ES-I3 (cell line): ENCODE data around the gene TSPAN5.

Source experiments
- H3K36me3 ChIP-seq: 2 replicates; pipeline ENCODE4 v1.6.1; 2013; ENCODE audit warnings: mild to moderate bottlenecking, low read length, control low read depth, moderate library complexity; ENCODE audit not compliant: insufficient read depth
- H3K4me1 ChIP-seq: 2 replicates; pipeline ENCODE4 v1.6.1; 2013; ENCODE audit warnings: mild to moderate bottlenecking, control low read depth, low read length; ENCODE audit not compliant: insufficient read depth
- H3K9ac ChIP-seq: 2 replicates; pipeline ENCODE4 v1.6.1; 2013; ENCODE audit warnings: low read depth, mild to moderate bottlenecking, low read length, moderate library complexity
- H3K9me3 ChIP-seq: 2 replicates; pipeline ENCODE4 v1.6.1; 2013; ENCODE audit warnings: mild to moderate bottlenecking, low read length, moderate library complexity; ENCODE audit not compliant: control insufficient read depth, insufficient read depth

TSPAN5 gene

DNA sequence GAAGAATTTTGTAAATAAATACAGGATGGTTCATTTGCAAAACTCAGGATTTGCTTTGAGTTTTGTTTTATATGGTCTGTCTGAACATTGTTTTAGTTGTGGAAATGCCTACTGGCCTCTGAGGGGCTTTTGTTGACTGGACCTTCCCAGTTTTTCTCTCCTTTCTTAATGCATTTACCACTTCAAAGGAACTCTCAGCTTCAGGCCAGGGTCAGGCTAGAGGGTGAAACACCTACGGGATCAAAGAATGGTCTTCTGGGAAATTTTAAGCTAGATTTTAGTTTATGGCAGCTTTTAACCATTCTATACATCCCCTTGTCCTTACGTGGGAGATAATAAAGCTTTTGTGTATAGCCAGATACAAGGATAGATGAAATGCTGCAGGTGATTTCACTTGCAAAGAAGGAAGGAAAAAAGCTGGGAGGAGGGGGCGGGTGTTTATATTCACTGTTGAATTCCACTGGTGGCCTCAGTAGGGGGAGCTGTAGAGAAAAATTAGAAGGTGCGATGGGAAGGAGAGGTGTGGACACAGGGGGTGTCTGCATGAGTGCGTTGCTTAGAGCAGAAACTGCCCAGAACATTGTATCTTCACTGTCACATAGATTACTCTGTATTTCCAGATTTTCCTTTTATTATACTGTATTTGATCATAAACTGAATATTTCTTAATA, 151.8 kb downstream of the TSPAN5 start:
- Histone ChIP-seq H3K4me1 (peaks cover 13% of the 10 kb centered on the region), H3K9me3 (no peaks in the 10 kb centered on the region), H3K36me3 (no peaks in the 10 kb centered on the region), H3K9ac (no peak overlapping the region)

DNA sequence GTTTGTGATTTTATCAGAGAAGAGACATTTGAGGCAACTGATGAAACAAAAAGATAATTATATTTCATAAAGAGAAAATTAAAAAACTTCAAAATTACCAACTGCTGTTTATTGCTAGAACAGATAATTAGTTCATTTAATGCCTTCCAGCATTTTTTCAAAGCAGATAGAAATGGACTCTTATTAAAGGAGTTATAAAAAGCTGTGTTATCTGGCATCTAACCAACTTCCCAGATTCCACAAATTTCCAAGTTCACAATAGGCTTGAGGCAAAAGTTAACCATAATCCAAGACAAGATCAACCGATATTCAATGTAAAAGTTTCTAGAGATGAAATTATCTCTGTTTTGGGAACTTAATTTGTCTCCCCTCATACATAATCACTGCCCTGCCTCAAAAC, 152.4 kb downstream of the TSPAN5 start:
- H3K9me3 ChIP-seq = no peaks in the 10 kb centered on the region
- H3K9ac ChIP-seq = no peak overlapping the region
- no peaks in the 10 kb centered on the region; the same call in 1 of the 2 replicates for H3K36me3 ChIP-seq
- peaks cover 13% of the 10 kb centered on the region for H3K4me1 ChIP-seq

DNA sequence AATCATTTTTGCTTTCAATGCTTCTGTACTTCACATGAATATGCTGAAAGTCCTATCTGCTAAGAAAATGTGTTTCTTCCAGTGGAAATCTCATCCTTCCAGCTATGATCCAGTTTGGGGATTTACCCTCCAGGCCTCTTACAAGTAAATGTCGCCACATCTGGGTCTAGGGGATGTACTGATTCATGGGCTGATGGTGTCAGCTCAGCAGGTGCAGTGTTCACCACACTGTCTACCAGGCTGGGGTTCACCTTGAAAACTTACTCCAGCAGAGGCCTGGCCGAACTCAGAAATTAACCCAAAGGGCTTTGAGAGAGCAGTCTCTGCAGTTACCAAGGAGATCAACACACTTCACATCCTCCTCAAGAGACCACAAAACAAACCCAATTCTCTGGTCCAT, 154.3 kb downstream of the TSPAN5 start:
- peaks cover 6% of the 10 kb centered on the region; the same call in 1 of the 2 replicates for H3K4me1 ChIP-seq
- no peaks in the 10 kb centered on the region for H3K9me3 ChIP-seq
- no peak overlapping the region for H3K9ac ChIP-seq
- H3K36me3 ChIP-seq = no peaks in the 10 kb centered on the region; the same call in 1 of the 2 replicates

DNA sequence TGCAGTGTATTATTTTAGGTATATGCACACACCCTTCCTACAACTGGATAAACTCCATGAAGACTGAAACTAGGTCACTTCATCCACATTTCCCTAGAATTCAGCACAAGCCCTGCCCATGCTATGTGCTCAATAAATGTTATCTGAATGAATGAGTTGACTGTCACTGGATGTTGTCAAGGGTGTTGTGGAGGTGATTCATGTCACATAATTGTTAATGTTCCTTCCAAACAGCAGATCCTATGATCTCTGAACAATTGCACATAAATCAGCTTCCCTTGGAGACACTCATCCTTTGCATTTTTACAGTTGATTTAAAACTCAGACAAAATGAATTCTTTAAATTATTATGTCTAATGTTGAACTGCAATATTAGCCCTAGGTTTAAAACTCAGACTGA, 154.7 kb downstream of the TSPAN5 start:
- no peaks in the 10 kb centered on the region; the same call in 1 of the 2 replicates for H3K36me3 ChIP-seq
- peaks cover 6% of the 10 kb centered on the region; the same call in 1 of the 2 replicates for H3K4me1 ChIP-seq
- no peak overlapping the region for H3K9ac ChIP-seq
- H3K9me3 ChIP-seq = no peaks in the 10 kb centered on the region

DNA sequence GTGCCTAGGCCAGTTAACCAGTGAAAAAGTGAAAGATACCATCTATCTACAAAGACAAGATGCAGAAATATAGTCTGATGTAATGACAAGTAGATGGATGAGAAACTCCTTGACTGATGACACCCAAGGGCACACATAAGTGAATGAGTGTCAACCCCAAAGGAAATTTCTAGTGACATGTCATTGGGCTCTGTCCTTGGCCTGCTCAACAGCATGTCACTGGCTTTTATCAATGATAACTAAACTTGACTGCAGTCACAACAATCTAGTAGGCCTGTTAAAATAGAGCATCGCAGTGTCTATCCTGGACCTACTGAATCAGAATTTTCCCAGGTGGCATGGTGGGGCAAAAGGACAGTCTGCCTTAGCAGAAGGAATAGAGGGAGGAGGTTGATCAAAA, 155.8 kb downstream of the TSPAN5 start:
- Histone ChIP-seq H3K9me3 (no peaks in the 10 kb centered on the region), H3K4me1 (peaks cover 6% of the 10 kb centered on the region; the same call in 1 of the 2 replicates), H3K36me3 (no peaks in the 10 kb centered on the region; the same call in 1 of the 2 replicates), H3K9ac (no peak overlapping the region)

DNA sequence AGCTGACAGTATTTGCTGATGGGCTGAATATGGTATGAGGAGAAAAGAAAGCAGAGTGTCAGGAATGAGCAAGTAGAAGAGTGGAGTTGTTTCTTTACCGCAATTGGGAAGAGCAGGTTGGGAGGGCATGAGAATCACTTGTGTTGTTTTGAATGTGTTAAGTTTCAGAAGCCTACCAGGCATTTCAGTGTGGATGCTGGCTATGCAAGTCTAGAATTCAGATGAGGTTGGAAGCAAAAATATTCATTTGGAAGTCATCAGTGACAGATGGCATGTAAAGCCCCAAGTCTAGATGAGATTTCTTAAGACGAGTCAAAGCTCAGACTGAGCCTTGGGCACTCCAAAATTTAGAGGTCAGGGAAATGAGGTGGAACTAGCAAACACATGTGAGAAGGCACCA, 156.4 kb downstream of the TSPAN5 start:
- Histone ChIP-seq H3K36me3 (no peaks in the 10 kb centered on the region; the same call in 1 of the 2 replicates), H3K9me3 (no peaks in the 10 kb centered on the region), H3K9ac (no peak overlapping the region), H3K4me1 (peaks cover 6% of the 10 kb centered on the region; the same call in 1 of the 2 replicates)

DNA sequence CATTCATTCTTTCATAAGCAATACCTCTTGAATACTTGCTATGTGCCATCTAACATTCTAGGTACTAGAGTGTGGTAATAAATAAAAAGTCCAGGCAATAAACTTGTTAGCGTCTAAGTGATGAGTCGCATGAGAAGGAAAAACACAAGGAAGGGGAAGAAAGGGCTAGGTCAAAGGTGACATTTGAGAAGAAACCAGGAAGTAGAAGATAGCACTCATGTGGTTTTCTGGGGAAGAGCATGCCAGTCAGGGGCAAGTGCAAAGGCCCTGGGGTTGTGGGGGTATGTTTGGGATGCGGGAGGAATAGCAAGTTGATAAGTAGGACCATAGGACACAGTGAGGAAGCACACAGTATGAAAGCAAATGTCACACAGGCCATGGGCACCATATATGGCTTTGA, 157.0 kb downstream of the TSPAN5 start:
- H3K36me3 ChIP-seq = no peaks in the 10 kb centered on the region; the same call in 1 of the 2 replicates
- peaks cover 3% of the 10 kb centered on the region; the same call in 1 of the 2 replicates for H3K4me1 ChIP-seq
- H3K9ac ChIP-seq = no peak overlapping the region
- no peaks in the 10 kb centered on the region for H3K9me3 ChIP-seq

DNA sequence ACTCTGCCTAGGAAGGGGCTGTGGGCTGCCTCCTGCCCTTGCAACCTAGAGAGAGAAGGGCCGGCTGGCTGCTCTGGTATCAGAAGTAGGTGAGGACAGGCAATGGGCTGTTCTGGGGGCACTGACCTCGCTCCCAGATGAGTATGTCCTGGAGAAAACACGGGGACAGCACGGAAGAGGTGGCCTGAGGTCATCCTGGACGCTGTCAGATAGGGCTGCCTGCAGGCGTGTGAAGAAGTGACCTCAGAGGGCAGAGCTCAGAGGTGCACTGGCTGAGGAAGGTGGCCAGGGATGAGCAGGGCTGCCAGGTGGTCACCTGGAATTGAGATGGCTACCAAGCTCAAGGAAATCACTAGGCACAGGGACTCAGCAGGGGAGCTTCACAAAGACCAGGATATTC, 159.6 kb downstream of the TSPAN5 start:
- H3K36me3 ChIP-seq = no peaks in the 10 kb centered on the region; the same call in 1 of the 2 replicates
- no peaks in the 10 kb centered on the region for H3K9me3 ChIP-seq
- no peak overlapping the region for H3K9ac ChIP-seq
- no peaks in the 10 kb centered on the region for H3K4me1 ChIP-seq

DNA sequence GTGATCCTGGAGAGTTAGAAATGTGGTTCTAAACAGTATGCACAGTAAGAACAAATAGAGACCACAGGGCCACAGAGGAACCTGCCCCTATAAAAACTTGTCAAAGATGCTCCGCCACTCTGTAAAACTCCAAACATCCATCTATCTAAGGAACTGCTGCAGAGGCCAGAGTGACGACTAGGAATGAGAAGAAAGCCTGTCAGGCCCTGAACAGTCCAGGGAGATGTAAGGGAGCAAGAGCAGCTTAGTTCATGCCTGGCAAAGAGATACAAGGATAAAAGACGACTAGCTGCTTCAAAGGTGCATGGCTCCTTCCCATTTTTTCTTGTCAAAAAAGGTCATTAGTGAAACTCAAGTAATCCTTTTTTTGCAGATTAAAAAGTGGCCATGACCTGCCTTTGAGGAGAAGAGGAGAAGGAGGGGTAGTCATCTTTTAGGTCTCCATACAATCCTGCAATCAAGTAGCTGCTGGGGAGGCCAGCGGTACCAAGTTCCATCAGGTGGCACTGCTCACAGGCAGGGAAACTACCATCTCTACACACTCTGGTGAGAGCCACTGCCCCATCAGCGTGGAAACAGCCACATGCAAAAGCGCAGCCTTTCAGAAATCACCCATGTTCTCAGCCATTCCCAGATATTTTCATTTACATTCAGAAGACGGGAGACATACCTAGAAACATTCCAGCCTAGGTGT, 162.1 kb downstream of the TSPAN5 start:
- Histone ChIP-seq H3K9me3 (no peaks in the 10 kb centered on the region), H3K36me3 (no peaks in the 10 kb centered on the region; the same call in 1 of the 2 replicates), H3K9ac (no peak overlapping the region), H3K4me1 (0 out of 2 replicates have a peak, but pooled peaks cover 8% of the 10 kb centered on the region)

DNA sequence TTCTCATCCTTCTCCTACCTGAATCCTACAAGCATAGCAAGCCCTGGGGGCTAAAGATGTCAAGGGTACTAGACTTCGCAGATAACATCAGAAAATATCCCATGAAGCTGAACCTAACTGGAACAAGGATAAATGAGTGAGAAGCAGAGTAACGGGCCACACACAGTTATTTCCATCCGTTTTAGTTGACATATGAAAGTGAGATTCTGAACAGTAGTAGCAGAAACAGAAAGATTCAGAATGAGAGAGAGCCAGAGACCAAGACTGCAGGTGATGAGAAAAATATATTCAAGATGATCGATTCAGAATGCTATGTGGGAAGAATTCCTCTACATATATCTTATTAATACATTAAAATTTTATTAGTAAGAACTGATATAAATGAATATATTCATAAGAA, 165.1 kb downstream of the TSPAN5 start:
- Histone ChIP-seq H3K4me1 (0 out of 2 replicates have a peak, but pooled peaks cover 8% of the 10 kb centered on the region), H3K9ac (no peak overlapping the region), H3K9me3 (no peaks in the 10 kb centered on the region), H3K36me3 (no peaks in the 10 kb centered on the region)

DNA sequence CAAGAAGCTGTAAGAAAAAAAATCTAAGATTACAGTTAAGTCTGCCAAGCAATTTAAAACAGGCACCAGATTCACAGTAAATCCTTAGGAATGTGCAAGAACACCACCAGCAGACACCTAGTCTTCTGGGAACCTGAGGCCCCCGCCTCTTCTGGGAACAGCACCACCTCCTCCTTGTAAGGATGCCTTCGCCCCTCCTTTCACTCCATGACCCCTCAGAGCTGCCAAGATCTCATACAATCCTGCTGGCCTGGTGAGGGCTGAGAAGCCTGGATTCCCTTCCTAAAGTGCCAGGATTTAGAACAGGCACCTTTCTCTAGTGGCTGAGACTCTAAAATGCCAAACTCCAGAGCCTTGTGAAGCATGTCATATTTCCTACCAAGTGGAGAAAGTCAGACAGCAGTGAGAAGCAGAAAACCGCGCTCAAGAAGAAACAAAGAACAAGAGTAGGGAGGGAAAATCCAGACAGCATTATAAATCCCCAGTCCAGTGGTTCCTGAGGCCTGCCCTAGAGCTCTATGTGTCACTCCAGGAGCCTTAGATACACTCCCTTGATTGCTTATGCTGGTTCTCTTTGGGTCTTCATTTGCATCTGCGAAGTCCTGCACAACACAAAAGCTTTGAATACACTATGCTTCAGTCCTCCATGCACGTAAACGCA, 166.4 kb downstream of the TSPAN5 start:
- H3K4me1 ChIP-seq = peaks cover 17% of the 10 kb centered on the region
- H3K36me3 ChIP-seq = no peaks in the 10 kb centered on the region
- H3K9me3 ChIP-seq = no peaks in the 10 kb centered on the region
- H3K9ac ChIP-seq = no peak overlapping the region

DNA sequence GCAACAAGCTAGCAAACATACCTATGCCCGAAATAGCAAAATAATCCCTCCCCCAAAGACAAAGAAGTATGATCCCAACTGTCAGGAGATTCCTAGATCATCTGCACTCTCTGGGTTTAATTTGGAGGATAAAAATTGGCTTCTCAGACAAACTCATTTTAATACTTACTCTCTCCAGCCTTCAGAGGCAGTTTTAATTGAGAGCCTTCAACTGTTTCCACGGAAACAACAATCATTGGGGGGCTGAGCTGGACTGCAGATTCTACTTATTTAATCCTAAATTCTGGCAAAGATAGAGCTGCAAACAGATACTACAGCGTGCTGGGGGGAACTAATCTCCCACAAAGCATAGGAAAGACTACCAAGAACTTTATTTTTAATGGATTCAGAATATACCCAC, 168.2 kb downstream of the TSPAN5 start:
- peaks cover 20% of the 10 kb centered on the region for H3K4me1 ChIP-seq
- H3K9me3 ChIP-seq = no peaks in the 10 kb centered on the region
- H3K36me3 ChIP-seq = no peaks in the 10 kb centered on the region
- no peak overlapping the region for H3K9ac ChIP-seq

DNA sequence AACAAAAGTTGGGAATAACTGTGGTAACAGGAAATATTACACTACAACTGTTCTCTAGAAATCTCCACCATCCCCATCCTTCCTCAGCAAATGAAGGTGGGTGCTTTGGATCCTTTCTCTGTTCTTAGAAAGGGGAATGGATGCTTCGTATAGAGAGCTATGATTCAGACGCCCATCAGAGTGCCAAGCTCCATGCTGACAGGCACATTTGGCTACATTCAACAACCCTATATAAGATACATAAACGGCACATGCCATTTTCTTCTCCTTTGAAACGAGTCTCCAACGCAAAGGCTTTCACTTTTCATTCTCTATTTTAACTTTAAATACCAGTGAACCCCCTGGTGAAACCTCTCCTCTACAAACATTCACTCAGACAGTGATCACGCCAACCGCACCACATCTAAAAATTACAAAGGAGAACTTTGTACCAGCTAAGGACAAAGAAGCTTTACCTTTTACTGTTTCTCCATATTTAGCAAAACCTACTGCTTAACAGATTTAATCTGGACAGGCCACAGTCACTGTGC, 172.5 kb downstream of the TSPAN5 start:
- no peaks in the 10 kb centered on the region for H3K36me3 ChIP-seq

DNA sequence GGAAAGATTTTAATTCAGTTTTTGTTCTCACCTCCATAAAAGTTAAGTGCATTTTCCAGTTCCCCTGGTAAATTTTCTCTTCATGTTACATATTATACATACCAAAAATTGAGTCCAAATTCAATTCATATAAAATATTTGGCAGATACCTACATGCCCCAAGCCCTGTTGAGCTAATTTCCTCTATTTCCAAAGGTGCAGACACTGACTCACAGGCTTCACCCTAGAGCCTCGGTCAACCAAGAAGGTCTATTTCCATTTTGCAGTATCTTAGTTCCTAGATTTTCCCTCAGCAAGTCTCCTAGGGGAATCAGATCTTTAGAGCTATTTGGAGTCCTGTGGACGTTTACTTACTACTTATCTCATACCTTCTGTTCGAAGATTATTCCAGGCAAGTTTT, 174.4 kb downstream of the TSPAN5 start:
- no peak overlapping the region for H3K9ac ChIP-seq
- H3K4me1 ChIP-seq = peaks cover 12% of the 10 kb centered on the region
- no peaks in the 10 kb centered on the region for H3K9me3 ChIP-seq
- no peaks in the 10 kb centered on the region for H3K36me3 ChIP-seq

More for the DNA sequence above, 172.5 kb downstream of the TSPAN5 start:
- Histone ChIP-seq H3K9ac (no peak overlapping the region), H3K4me1 (peaks cover 12% of the 10 kb centered on the region), H3K9me3 (no peaks in the 10 kb centered on the region)
